Aortic smooth muscle cell (primary cell): ENCODE measurements around the gene LDHB. TPM values are rescaled to one million over a fixed set of nuclear protein-coding genes. Genes with fewer than 3 reads are reported as not detected.

Source experiments
- total RNA-seq: library from RNA; depleted of rRNA; stranded (reverse); fragments of >200 nt; gene quantifications from 2 replicates; pipeline ENCODE4 v1.2.3, GENCODE V29; 2014

The LDHB gene
- total RNA-seq = 673 and 747 TPM in 2 replicates

GRCh38 chr12:21657326-21658077 lies at the start of gene LDHB:
LDHB (minus strand) TSS chr12:21657842; CDS start chr12:21654671, 3,171 bp downstream.

DNA sequence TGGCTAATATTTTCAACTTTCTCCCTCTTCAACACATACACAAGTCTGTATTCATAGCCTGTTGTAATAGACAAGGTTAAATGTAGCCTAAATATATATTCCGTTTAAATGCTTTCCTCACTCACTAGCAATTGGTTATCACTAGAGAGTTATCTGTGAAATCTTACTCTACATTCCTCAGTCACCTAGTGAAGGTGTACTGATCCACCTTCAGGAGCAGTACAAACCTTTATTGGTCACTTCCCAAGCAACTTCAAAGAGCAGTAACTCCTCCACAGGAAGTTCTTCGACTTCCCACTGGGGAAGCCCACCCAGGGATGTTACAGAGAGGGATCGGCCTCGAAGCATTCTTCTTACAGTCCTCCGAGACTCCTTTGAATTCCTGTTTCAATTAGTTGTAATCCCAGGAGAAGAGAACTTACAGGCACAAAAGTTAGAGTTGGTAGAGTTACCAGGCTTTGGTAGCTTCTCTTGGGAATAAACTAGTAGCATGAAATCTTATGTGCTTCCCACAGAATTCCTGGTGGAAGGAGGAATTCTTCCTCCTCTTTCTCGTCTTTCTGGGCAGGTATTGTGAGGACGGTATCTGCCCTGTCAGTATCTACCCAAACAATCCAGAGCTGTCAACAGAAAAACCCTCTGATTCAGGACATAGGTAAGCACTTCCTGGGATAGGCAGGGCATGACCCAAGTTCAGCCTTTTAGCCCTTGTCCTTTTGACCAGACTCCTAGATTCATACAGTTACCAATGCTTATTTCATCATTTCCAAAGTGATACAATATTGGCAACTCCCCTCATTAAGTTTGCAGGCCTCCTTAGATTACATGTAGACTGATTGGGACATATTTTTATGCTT lies 53.2 kb downstream of the LDHB start, which contains the start of gene GYS2:
Gene GYS2, minus strand, starts transcription at position 603 of the 857 bp plus-strand sequence. Its CDS starts 255 bp downstream, at position 348.

Other genes starting within 250 kb of the LDHB start
- 11.2 and 15.9 TPM in 2 replicates for gene PYROXD1, start 220.2 kb downstream of the LDHB start, total RNA-seq
- gene RECQL, start 156.2 kb downstream of the LDHB start, total RNA-seq = 96.2 and 108 TPM in 2 replicates
- 48.4 and 49.3 TPM in 2 replicates for gene GOLT1B, start 156.1 kb downstream of the LDHB start, total RNA-seq
- gene SPX, start 131.5 kb downstream of the LDHB start, total RNA-seq = 0.25 and 0.26 TPM in 2 replicates
- gene GYS2, start 53.0 kb downstream of the LDHB start, total RNA-seq = not detected in 2 replicates
- 0.92 and 1.2 TPM in 2 replicates for gene KCNJ8, start 116.9 kb upstream of the LDHB start, total RNA-seq